NCI-H510A treated with DMSO at 0.1 percent for 48 hours (cell line): Measurements from ENCODE around the gene DEFB131A.
"Not testable (repeated sequence)": the region's sequence is repeated elsewhere in the genome, so short reads cannot be mapped to it uniquely, and the experiment has no call there.

Experiments used
- DNase-seq: peaks from one replicate; lab custom pipeline; 2025; lab: John Stamatoyannopoulos, UW

The DEFB131A gene

GRCh38 chr4:9444114-9444513, at the start of gene DEFB131A:
Gene DEFB131A, plus strand, starts transcription at chr4:9444414. Its CDS starts 120 bp downstream, at chr4:9444534.
- not testable (repeated sequence) for DNase-seq

- DNase-seq = not testable (repeated sequence)
Measured at GRCh38 chr4:9405774-9406173, 38.4 kb upstream of the DEFB131A start.

- not testable (repeated sequence) for DNase-seq
Measured at GRCh38 chr4:9406491-9406890, 37.7 kb upstream of the DEFB131A start.

- no peak for DNase-seq
Measured at GRCh38 chr4:9409793-9410192, 34.4 kb upstream of the DEFB131A start.

GRCh38 chr4:9421884-9422455, 22.2 kb upstream of the DEFB131A start:
- DNase-seq = not testable (repeated sequence)

- DNase-seq = not testable (repeated sequence)
Measured at GRCh38 chr4:9425916-9426315, 18.3 kb upstream of the DEFB131A start.

- DNase-seq = not testable (repeated sequence)
Measured at GRCh38 chr4:9430061-9430460, 14.2 kb upstream of the DEFB131A start.

- DNase-seq = not testable (repeated sequence)
Measured at GRCh38 chr4:9433320-9433719, 10.9 kb upstream of the DEFB131A start.

GRCh38 chr4:9436728-9437127, 7.5 kb upstream of the DEFB131A start:
- DNase-seq = not testable (repeated sequence)

- DNase-seq = not testable (repeated sequence)
Measured at GRCh38 chr4:9442355-9442754, 1.9 kb upstream of the DEFB131A start.

GRCh38 chr4:9444681-9445080, 467 bp downstream of the DEFB131A start:
- DNase-seq = not testable (repeated sequence)

GRCh38 chr4:9452251-9452650, 8.0 kb downstream of the DEFB131A start:
- not testable (repeated sequence) for DNase-seq

- DNase-seq = not testable (repeated sequence)
Measured at GRCh38 chr4:9454284-9454683, 10.1 kb downstream of the DEFB131A start.

GRCh38 chr4:9455046-9455445, 10.8 kb downstream of the DEFB131A start:
- DNase-seq = not testable (repeated sequence)

GRCh38 chr4:9479466-9479865, 35.3 kb downstream of the DEFB131A start:
- DNase-seq = not testable (repeated sequence)

GRCh38 chr4:9480066-9480465, 35.9 kb downstream of the DEFB131A start:
- not testable (repeated sequence) for DNase-seq

- not testable (repeated sequence) for DNase-seq
Measured at GRCh38 chr4:9482871-9483270, 38.7 kb downstream of the DEFB131A start.

GRCh38 chr4:9483682-9484081, 39.5 kb downstream of the DEFB131A start:
- not testable (repeated sequence) for DNase-seq

GRCh38 chr4:9486880-9487279, 42.7 kb downstream of the DEFB131A start:
- DNase-seq = not testable (repeated sequence)

GRCh38 chr4:9488796-9489195, 44.6 kb downstream of the DEFB131A start:
- DNase-seq = not testable (repeated sequence)

- not testable (repeated sequence) for DNase-seq
Measured at GRCh38 chr4:9490496-9490895, 46.3 kb downstream of the DEFB131A start.

- not testable (repeated sequence) for DNase-seq
Measured at GRCh38 chr4:9490986-9491385, 46.8 kb downstream of the DEFB131A start.

GRCh38 chr4:9493589-9493988, 49.4 kb downstream of the DEFB131A start:
- DNase-seq = not testable (repeated sequence)
